Thyroid gland (tissue), 4 donors: ENCODE measurements around the gene DISC1. TPM values are rescaled to one million over a fixed set of nuclear protein-coding genes. Genes with fewer than 3 reads are reported as not detected.
A peak's percentile ranks its signal among the peaks of the same experiment; 100 is the strongest.
"Not testable (repeated sequence)": the region's sequence is repeated elsewhere in the genome, so short reads cannot be mapped to it uniquely, and the experiment has no call there.

Experiments
- DNase-seq, 2 donors: peaks; one replicate each; pipeline ENCODE4 v3.0.0-alpha.2; 2019
- H3K27ac ChIP-seq, 3 donors: fragments of 200-600 bp; sonication (generic); 1 replicate in 2 of 3; 2 replicates in 1 of 3; pipeline ENCODE4 v1.5.1; 2016 to 2019; ENCODE audit warnings: mild to moderate bottlenecking in 1 of 3, moderate library complexity in 1 of 3
- H3K27me3 ChIP-seq: fragments of 200-600 bp; sonication (generic); one replicate; pipeline ENCODE4 v1.5.1; 2019
- H3K36me3 ChIP-seq, 2 donors: fragments of 200-600 bp; sonication (generic); one replicate each; pipeline ENCODE4 v1.5.1; 2016 to 2019
- H3K4me1 ChIP-seq, 2 donors: fragments of 200-600 bp; sonication (generic); one replicate each; pipeline ENCODE4 v1.5.1; 2017 to 2019
- H3K4me3 ChIP-seq, 3 donors: fragments of 200-600 bp; sonication (generic); replicated peaks in 1 of 3; 1 replicate in 2 of 3; 2 replicates in 1 of 3; pipeline ENCODE4 v1.5.1; 2016; ENCODE audit warnings: mild to moderate bottlenecking in 1 of 3
- H3K9me3 ChIP-seq: fragments of 200-600 bp; sonication (generic); one replicate; pipeline ENCODE4 v1.5.1; 2017
- POLR2A ChIP-seq, 2 donors: fragments of 450-650 bp; IDR thresholded peaks; one replicate each; pipeline ENCODE4 v1.6.1; 2017; ENCODE audit warnings: antibody characterized with exemption in 2 of 2, mild to moderate bottlenecking in 2 of 2, moderate library complexity in 1 of 2
- WGBS, 2 donors: methylation state at CpG; one replicate each; pipeline ENCODE4 v1.1.5; 2017; 5-methylcytosine and 5-hydroxymethylcytosine counted together
- intact Hi-C: fragments of 100-400 bp; cut with DNase I; formaldehyde crosslinking; loops from one replicate; pipeline ENCODE4 v1.15.1; 2023
- total RNA-seq, 4 donors: library from RNA; depleted of rRNA; stranded (reverse); fragments of >200 nt; gene quantifications; one replicate each; pipeline ENCODE4 v1.2.3, GENCODE V29; 2016
- TF ChIP-seq, protein P1 (sequence below), 6 experiments: fragments of 200-600 bp in 3 of 6; fragments of 450-650 bp in 3 of 6; sonication (generic) in 3 of 6; IDR thresholded peaks; one replicate each; pipeline ENCODE4 v1.5.1; 2016 to 2019; ENCODE audit warnings: antibody characterized with exemption in 6 of 6, mild to moderate bottlenecking in 2 of 6, inconsistent platforms in 1 of 6, moderate library complexity in 1 of 6

The DISC1 gene
- total RNA-seq, 4 donors from 2014 or later = 6.9 to 17.7 (median 9.8) TPM

DNA sequence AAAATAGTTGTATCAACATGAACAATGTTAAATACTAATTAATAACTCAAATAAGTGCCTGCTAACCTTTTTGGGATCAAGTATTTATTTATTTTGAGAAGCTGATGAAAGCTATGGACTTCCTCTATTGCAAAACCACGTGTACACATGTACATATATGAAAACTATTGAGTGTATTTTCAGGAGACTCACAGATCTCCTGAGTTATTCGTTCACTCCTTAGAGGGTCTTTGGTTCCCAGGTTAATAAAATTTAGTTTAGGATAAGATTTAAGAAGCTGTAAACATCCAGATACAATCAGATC is 130.5 kb downstream of the DISC1 start:
- no peaks in the 10 kb centered on the region for H3K9me3 ChIP-seq
- DNase-seq = no peak
- no peaks in the 10 kb centered on the region for H3K27me3 ChIP-seq
- 38 to 39% methylated on average over 2 of the region's 2 CpGs for WGBS, 2 donors
- TF ChIP-seq, protein P1, sequence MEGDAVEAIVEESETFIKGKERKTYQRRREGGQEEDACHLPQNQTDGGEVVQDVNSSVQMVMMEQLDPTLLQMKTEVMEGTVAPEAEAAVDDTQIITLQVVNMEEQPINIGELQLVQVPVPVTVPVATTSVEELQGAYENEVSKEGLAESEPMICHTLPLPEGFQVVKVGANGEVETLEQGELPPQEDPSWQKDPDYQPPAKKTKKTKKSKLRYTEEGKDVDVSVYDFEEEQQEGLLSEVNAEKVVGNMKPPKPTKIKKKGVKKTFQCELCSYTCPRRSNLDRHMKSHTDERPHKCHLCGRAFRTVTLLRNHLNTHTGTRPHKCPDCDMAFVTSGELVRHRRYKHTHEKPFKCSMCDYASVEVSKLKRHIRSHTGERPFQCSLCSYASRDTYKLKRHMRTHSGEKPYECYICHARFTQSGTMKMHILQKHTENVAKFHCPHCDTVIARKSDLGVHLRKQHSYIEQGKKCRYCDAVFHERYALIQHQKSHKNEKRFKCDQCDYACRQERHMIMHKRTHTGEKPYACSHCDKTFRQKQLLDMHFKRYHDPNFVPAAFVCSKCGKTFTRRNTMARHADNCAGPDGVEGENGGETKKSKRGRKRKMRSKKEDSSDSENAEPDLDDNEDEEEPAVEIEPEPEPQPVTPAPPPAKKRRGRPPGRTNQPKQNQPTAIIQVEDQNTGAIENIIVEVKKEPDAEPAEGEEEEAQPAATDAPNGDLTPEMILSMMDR (IDR thresholded peaks at IDR 0.05) = peak in 2 of 6 experiments; percentile 4
- no peak for TF ChIP-seq POLR2A (IDR thresholded peaks at IDR 0.05)
- H3K27ac ChIP-seq = no peak overlapping the region
- intact Hi-C loops = no loop called here
- H3K4me1 ChIP-seq = no peaks in the 10 kb centered on the region
- H3K36me3 ChIP-seq = no peaks in the 10 kb centered on the region
- no peak overlapping the region for H3K4me3 ChIP-seq

DNA sequence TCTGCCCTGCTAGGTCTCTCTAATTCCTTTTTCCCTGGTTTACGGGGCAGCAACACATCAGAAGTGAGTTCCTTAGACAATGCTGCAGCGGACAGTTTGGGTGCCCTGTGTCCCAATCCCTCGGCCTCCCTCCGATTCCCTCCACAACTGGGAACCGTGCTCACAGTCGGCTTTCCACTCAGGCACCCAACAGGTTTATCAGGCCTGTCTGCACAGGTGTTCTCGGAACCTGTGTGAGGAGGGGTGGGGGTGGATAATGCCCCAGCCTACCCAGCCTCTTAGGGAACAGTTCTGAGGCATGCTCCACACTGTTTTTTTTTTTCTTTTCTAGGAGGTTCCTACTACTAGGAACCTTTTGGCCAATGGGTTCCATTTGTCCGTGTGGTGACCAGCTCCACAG is 131.2 kb downstream of the DISC1 start:
- DNase-seq = no peak
- no peaks in the 10 kb centered on the region for H3K4me1 ChIP-seq
- no peak for TF ChIP-seq POLR2A (IDR thresholded peaks at IDR 0.05)
- TF ChIP-seq, protein P1 (IDR thresholded peaks at IDR 0.05) = no peak
- H3K36me3 ChIP-seq = no peaks in the 10 kb centered on the region
- intact Hi-C loops = no loop called here
- H3K27me3 ChIP-seq = no peaks in the 10 kb centered on the region
- no peak overlapping the region for H3K4me3 ChIP-seq
- H3K9me3 ChIP-seq = no peaks in the 10 kb centered on the region
- H3K27ac ChIP-seq = no peak overlapping the region
- WGBS, 2 donors = 92 to 100% methylated on average over 8 of the region's 8 CpGs

DNA sequence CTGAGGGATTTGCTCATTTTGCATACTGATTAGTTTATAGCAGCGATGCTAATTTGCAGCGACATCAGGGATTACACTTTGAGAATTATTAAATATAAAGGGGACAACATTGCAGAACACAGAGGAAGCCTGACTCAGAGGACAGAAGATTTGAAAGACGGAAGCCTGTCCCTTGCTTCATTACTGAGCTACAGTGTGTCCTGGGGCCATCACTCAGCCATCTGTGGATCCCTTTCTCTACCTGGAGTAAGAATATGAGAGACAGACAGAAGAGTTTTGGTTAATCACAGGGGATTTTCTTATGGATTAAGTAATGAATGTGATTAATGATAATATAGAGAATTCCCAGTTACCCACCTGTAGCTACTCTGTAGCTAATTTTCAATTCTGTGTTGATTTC is 134.7 kb downstream of the DISC1 start:
- DNase-seq = no peak
- 97 to 98% methylated on average over 3 of the region's 3 CpGs for WGBS, 2 donors
- H3K27ac ChIP-seq = no peak overlapping the region
- H3K9me3 ChIP-seq = no peaks in the 10 kb centered on the region
- H3K36me3 ChIP-seq = no peaks in the 10 kb centered on the region
- H3K27me3 ChIP-seq = no peaks in the 10 kb centered on the region
- no peaks in the 10 kb centered on the region for H3K4me1 ChIP-seq
- intact Hi-C loops = no loop called here
- no peak overlapping the region for H3K4me3 ChIP-seq
- TF ChIP-seq, protein P1 (IDR thresholded peaks at IDR 0.05) = no peak
- no peak for TF ChIP-seq POLR2A (IDR thresholded peaks at IDR 0.05)

DNA sequence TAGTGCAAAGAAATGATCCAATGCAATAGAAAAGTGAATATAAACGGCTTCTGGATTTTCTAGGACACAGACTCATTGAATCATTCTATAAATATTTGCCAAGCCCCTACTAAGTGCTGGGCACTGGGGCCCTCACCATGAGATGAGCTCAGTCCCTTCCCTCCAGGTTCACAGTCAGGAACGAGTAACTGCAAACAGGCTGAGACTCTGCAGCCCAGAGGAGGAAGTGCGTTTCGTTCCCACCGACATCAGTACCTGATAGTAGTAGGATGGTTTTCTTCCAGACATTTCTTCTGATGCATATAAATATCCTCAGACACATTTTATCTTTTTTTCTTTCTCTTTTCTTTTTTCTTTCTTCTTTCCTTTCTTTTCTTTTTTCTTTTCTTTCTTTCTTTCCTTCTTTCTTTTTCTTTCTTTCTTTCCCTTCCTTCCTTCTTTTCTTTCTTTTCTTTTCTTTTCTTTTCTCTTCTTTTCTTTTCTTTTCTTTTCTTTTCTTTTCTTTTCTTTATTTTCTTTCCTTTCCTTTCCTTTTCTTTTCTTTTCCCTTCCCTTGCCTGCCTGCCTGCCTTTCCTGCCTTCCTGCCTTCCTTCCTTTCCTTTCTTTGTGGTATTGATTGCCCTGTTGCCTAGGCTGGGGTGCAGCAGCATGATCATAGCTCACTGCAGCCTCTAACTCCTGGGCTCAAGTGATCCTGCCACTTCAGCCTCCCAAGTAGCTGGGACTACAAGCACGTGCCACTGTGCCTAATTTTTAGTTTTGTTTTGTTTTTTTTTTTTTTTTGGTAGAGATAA is 135.4 kb downstream of the DISC1 start:
- no peak for TF ChIP-seq POLR2A (IDR thresholded peaks at IDR 0.05)
- TF ChIP-seq, protein P1 (IDR thresholded peaks at IDR 0.05) = no peak
- no peak overlapping the region for H3K4me3 ChIP-seq
- no peaks in the 10 kb centered on the region for H3K36me3 ChIP-seq
- no peaks in the 10 kb centered on the region for H3K27me3 ChIP-seq
- intact Hi-C loops = no loop called here
- no peaks in the 10 kb centered on the region for H3K4me1 ChIP-seq
- DNase-seq = no peak
- no peaks in the 10 kb centered on the region for H3K9me3 ChIP-seq
- 85% methylated on average over 6 of the region's 6 CpGs for WGBS, 2 donors
- no peak overlapping the region for H3K27ac ChIP-seq

DNA sequence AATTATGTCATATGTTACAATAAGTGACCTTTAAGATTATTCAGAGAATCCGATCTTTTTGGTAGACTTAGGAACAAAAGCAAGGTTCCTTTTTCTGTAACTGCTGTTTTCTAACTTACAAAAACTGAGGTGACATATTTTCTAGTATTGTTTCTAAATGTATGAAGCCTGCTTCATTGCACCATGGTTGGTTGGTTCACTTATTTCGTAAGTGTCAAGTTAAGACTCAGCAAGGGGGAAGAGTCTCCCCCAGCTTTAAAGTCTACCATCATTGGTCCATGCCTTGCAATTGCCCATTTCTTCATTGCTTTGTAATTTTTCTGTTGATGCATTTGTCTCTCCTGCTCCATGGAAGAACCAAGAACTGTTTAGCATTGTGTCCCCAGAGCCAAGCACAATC is 136.9 kb downstream of the DISC1 start:
- H3K9me3 ChIP-seq = no peaks in the 10 kb centered on the region
- 92 to 99% methylated on average over 2 of the region's 2 CpGs for WGBS, 2 donors
- H3K4me1 ChIP-seq = no peaks in the 10 kb centered on the region
- intact Hi-C loops = no loop called here
- TF ChIP-seq POLR2A (IDR thresholded peaks at IDR 0.05) = no peak
- TF ChIP-seq, protein P1 (IDR thresholded peaks at IDR 0.05) = no peak
- H3K27ac ChIP-seq = no peak overlapping the region
- no peak overlapping the region for H3K4me3 ChIP-seq
- H3K36me3 ChIP-seq = no peaks in the 10 kb centered on the region
- DNase-seq = no peak
- no peaks in the 10 kb centered on the region for H3K27me3 ChIP-seq

DNA sequence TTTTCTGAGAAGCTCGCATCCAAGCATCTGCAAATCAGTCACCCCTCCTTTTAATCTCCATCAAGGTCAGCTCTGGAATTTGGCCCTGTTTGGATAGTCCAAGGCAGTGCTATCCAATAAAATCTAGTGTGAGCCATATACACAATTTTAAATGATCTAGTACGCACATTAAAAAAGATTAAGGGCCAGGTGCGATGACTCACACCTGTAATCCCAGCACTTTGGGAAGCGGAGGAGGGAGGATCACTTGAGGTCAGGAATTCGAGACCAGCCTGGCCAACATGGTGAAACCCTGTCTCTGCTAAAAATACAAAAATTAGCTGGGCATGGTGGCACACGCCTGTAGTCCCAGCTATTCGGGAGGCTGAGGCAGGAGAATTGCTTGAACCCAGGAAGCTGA is 139.2 kb downstream of the DISC1 start:
- intact Hi-C loops, H3K36me3 ChIP-seq, H3K4me1 ChIP-seq, H3K9me3 ChIP-seq, H3K27me3 ChIP-seq, DNase-seq, H3K4me3 ChIP-seq, H3K27ac ChIP-seq: not testable (repeated sequence)
- WGBS, 2 donors = 95 to 96% methylated on average over 7 of the region's 7 CpGs
